ENCODE results near the gene CHMP5. TPM values are rescaled to one million over a fixed set of nuclear protein-coding genes. Genes with fewer than 3 reads are reported as not detected.
A peak's percentile ranks its signal among the peaks of the same experiment; 100 is the strongest.

Gene CHMP5
- total and polyA plus RNA-seq, 10 of the 15 experiments (the other 5 are each of a cell fraction or from before 2014, with no cell fraction given), result 40.3 to 179 (median 78.6) TPM

GRCh38 chr9:33297432-33297831 is 32.6 kb downstream of the CHMP5 start (continued):
- TF ChIP-seq, protein P1, sequence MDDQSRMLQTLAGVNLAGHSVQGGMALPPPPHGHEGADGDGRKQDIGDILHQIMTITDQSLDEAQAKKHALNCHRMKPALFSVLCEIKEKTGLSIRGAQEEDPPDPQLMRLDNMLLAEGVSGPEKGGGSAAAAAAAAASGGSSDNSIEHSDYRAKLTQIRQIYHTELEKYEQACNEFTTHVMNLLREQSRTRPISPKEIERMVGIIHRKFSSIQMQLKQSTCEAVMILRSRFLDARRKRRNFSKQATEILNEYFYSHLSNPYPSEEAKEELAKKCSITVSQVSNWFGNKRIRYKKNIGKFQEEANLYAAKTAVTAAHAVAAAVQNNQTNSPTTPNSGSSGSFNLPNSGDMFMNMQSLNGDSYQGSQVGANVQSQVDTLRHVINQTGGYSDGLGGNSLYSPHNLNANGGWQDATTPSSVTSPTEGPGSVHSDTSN (IDR thresholded peaks at IDR 0.05; ENCODE audit: insufficient replicate concordance, low read depth, low read length), result no peak
- no peak for TF ChIP-seq ZNF384 (IDR thresholded peaks at IDR 0.05; ENCODE audit: borderline replicate concordance, low read depth, low read length)
- peak; percentile 81 for TF ChIP-seq MLLT1 (IDR thresholded peaks at IDR 0.05)
- no peak for TF ChIP-seq ASH2L (IDR thresholded peaks at IDR 0.05; ENCODE audit: borderline replicate concordance, low read depth)
- no peak for TF ChIP-seq HDAC6 (IDR thresholded peaks at IDR 0.05; ENCODE audit: unreplicated experiment)
- TF ChIP-seq TCF3 (IDR thresholded peaks at IDR 0.05; ENCODE audit: borderline replicate concordance, insufficient read depth, low read depth, low read length), result peak; percentile 85; the same call in 1 of the 2 replicates
- no peak for TF ChIP-seq TCF7 (IDR thresholded peaks at IDR 0.05; ENCODE audit: borderline replicate concordance)
- no peak for TF ChIP-seq TBL1XR1 (IDR thresholded peaks at IDR 0.05; ENCODE audit: low read depth, low read length)
- TF ChIP-seq CBX5 (IDR thresholded peaks at IDR 0.05; ENCODE audit: low read depth), result no peak
- TF ChIP-seq CHD2 (IDR thresholded peaks at IDR 0.05; ENCODE audit: borderline replicate concordance, low read depth, low read length), result no peak; the same call in 1 of the 2 replicates
- TF ChIP-seq POLR2AphosphoS5 (IDR thresholded peaks at IDR 0.05; ENCODE audit: low read length), result peak; percentile 55; the same call in 1 of the 2 replicates
